ENCODE measurements around the gene CDX1.

The CDX1 gene

DNA sequence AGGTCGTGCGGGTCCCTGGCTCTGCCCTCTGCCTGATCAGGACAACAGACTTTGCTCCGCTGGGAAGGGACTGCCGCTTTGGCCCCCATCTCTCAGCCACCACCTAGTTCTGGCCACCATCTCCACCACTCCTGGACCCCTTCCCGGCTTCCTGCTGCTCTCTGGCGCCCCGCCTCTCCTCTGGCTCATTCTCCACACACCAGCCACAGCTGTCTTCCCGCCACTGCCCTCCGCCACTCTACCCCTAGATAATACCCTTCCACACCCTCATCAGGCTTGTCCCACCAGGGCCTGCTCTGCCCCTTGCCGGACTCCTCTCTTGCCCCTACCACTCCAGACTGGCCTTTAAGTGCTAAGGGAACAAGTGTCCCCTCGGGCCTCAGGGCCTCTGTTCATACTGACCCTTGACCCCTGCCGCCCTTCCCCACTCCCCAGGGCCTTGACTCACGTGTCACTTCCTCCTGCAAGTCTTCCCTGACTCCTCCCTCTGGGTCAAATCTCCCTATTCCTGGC, 3.0 kb upstream of the CDX1 start:
- no peak for DNase-seq

DNA sequence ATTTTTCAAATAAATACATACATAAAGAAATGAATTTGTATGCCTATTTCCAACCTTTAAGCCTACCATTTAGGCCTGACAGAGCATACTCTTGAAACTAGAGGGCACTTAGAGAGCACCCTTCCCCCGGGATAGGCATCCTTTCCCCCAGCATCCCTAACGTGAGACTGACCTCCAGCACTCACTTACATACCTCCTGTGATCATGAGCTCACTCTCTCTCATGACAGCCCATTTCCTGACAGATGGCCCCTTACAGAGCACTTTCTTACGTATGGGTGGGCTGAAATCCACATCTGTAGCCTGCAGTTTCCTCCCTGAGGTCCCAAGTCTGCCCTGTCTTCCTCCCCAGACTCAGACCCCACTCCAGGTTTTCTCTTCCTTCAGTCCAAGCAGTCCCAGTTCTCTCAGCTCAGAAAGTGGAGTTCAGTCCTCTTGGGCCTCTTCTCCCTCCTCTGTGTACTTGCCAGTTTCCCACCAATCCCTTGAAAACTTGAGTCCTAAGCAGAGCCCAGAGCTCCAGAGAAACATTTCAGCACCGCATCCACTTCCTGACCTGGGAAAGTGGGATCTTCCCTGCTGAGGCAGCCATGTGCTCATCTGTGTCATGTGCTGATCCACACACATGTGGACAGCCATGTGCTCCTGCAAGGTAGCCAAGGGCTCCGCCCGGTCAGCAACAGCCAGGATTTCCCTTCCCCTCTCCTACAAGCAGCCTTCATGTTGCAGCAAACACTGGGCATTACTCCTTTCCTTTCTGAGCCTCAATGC, 2.2 kb upstream of the CDX1 start:
- DNase-seq = no peak

DNA sequence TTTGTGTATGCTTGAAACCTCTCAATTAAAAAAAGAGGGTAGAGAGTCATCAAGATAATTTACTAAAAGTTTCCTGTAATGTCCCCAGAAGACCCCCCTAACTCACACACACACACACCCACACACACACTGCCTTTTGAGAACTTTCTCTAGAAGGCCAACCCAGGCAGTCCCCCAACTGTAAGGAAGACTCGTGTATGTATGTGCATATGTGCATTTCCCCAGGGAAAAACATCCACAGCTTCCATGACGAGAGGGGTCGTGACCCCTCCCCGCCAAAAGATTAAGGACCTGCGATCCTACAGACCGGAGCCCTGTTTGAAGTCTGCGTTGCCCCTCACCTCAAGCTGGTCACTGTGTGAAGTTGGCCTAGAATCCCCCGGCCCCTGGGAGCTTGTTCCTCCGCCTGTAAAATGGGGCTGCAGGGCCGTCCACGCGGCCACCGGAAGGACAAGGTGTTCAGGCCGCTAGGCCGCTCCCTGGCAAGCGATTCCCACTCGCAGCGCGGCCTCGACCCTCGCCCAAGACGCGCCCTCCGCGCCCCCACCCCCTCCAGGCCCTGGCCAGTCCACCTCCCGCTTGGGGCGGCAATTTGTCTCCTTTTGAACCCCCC, 435 bp upstream of the CDX1 start:
- DNase-seq = no peak

DNA sequence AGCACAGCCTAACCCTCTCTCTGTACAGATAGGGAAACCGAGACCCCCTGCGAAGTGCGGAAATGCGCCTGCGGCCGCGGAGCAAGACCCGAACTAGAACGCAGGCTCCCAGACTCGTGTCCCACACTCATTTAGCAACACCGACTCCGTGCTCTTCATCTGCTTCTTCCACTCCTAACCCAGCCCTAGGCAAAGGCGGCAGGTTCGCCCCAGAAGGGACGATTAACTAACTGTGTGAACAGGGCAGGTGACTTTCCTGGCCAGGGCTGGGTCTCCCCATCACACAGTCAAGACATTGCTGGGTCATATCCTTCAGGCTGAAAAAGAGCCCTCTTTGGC, 903 bp downstream of the CDX1 start:
- no peak for DNase-seq

DNA sequence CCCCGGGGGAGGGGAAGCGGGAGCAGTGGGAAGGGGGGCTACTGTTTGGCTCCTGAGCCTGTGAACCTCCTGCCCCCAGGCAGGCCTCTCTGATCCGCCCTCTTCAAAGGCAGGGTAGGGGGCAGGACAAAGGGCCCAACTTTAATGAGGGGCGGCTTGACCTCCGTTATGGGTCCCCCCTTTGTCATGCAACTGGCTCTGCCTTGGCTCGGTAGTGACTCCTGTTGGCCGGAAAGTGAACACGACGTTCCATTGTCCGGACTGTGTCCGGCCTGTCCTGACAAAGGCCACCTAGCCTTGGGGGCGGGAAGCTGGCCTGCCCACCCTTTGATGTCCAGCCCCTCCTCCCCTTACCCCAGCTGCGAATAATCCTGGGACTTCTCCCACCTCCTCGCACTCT, 1.3 kb downstream of the CDX1 start:
- DNase-seq = no peak

DNA sequence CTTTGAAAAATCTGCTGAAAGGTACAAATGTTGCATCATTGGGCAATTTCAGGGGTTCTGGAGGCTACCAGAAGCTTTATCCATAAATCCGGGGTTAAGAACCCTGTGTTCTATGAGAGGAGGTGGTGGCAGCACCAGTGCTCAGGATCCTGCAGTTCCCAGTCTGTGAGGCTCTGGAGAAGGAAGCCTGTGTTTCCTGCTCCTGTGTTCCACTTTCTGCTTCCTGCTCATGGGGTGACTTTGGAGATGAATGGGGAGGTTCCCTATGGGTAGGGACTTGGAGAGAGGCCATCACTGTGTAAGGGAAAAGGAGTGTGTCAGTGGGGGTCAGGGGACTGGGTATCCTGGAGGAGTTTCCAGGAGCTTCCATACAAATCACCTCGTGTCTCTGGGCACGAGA, 2.3 kb downstream of the CDX1 start:
- no peak for DNase-seq

DNA sequence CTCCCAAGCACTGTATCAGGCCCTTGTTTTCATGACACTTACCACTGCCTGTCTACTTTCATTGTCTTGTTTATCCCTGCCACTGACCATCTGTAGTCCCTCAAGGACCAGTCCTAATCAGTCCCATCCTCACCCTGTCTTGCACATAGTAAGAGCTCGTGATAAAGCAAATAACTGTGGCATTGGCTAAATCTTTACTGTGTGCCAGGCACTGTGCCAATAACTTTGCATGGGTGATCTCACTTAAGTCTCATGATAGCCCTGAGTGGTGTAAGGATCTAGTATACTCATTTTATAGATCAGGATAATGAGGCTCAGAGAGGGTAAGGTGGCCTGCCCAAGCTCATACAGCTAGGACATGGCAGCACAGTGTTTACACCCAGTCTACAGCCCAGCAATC, 5.6 kb downstream of the CDX1 start:
- no peak for DNase-seq

DNA sequence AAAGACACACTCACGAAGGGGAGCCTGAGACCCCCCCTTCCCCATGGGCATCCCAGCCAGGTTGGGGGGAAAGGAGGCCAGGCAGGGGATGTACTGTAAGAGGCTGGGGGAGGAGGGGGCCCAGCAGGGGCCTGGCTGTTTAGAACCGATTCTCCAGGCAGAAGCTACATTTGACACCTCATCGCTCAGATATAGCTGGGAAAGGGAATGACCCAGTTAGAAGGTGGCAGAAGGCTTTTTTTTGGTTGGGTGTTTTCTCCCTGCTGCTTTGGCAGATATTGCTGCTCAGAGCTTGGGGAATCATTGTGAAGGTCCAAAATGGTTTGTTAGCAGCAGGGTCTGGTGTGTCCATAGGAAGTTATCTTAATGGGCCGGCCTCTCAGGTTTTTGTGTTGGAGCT, 6.0 kb downstream of the CDX1 start:
- DNase-seq = no peak

DNA sequence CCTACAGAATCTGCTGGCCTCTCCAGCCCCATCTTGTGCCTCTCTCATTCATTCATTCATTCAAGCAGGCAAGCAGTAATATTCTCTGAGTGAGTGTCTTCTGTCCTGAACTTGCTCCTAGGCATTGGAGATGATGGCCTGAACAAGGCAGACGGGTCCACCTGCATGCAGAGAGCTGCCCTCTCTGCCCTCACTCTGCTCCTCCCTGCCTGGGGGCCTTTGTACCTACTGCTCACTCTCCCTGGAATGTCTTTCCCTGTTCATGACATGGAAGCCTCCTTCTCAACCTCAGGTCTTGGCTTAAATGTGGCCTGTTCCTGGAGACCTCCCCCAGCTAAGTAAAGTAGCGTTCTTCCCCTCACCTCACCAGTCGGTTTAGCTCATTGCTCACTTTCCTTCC, 6.6 kb downstream of the CDX1 start:
- no peak for DNase-seq

DNA sequence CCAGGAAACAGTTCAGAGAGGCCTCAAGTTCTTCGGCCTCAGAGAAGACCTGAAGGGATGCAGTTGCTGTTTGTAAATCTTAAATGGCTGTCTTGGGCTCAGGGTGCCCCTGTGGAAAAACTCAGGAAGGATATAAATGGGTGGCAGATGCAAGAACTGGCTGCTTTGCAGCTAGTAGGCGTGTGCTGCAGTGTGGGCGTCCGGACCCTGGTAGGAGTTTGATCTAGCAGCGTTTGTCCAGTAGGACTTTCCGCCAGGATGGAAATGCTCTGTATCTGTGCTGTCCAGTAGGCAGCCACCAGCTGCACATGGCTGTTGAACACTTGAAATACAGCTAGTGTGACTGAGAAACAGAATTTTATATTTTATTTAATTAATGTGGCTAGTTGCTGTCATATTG, 7.7 kb downstream of the CDX1 start:
- DNase-seq = no peak

DNA sequence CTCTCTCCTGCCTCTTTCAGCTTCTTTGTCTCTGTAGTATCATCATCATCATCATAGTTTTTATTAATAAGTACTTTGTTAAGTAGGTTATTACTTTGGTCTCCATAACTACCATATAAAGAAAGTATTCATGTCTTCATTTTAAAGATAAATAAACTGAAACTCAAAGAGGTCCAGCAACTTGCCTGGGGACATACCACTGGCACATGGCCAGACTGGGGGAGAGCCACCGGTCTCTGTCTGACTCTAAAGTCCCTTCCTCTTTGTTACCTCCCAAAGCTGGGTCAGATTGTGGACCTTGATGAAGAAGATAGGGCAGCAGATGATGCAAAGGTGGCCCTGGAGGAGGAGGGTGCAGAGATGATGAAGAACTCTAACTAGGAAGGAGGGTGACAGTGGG, 8.5 kb downstream of the CDX1 start:
- no peak for DNase-seq

DNA sequence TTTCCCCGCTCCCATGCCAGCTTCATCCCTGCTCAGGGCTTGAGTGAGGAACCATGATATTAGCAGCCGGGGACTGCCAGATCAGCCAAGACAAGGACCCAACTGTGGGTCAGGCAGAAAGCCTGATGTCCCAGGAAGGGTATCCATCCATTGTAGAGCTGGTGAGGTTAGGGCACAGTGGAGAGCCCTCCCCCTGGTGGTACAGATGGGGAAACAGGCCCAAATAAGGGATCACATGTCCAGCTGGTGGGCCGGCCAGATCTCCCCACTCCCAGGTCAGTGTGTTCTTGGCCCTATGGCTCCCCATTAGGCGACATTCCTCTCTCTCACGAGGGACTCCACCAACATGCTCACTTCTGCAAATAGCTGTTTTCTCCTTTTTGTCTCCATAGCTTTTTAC, 9.0 kb downstream of the CDX1 start:
- no peak for DNase-seq

DNA sequence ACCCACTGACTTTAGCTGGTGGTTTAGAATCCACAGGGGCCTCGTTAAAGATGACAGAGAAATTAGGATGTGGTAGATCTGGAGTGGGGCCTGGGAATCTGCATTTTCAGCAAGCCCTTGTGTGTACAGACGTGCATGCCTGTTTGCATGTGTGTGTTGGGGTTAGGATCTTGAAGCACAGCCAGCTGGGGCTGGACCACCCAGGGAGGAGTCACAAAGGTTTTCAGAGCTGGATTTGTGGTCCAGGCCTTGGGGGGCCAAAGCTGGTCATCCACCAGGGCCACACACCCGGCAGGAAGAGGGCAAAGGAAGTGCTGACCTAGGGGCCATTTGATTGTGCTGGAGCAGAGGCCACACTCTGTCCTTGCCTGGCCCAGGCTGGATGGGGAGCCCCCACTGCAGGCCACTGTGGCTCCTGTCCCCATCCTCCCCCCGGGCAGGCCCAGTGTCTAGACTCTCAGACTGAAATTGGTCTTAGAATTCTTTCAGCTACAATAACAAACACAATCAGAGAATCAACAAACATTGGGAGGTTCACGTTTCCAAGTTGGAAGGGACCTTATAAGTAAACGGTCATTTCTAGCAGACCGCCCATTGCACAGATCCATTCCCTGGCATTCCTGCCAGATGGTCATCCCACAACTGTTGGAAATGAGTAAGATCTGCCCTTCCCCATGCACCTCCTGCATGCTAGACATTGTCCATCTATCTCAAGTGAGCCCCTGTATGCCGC, 10.3 kb downstream of the CDX1 start:
- DNase-seq = no peak

DNA sequence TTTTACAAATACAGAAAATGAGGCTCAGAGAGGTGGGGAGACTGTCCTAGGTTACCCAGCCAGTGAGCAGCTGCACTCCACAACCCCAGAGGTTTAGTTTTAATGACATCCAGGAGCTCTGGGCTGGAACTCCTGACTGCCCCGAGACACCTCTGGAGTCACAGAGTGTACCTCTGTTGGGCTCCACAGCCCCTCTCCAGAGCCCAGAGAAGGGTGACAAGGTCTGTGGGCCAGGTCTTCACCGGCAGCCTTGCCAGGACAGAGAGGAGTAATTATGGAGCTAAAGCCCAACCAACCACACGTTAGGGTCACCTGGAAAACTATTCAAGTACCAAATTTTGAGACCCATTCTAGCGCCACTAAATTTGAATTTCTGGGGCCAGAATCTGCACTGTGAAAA, 11.1 kb downstream of the CDX1 start:
- no peak for DNase-seq

DNA sequence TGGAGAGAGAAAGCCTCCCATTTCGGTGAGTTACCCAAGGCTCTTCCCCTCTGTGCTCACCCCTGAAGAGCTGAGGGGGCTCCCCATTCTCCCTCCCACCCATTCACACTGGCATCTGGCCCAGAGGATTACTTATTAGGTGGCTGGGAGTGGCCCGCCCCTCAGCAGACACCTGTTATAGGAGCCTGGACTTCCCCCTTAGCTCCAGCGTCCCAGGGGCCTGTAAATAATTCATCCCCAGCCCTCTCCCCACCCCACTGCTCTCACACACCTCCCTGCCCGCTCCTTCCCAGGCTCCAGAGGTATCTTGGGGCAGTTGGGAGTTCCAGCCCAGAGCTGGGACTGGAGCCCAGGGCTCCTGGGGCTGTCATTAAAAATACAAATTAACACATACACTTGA, 11.7 kb downstream of the CDX1 start:
- no peak for DNase-seq

DNA sequence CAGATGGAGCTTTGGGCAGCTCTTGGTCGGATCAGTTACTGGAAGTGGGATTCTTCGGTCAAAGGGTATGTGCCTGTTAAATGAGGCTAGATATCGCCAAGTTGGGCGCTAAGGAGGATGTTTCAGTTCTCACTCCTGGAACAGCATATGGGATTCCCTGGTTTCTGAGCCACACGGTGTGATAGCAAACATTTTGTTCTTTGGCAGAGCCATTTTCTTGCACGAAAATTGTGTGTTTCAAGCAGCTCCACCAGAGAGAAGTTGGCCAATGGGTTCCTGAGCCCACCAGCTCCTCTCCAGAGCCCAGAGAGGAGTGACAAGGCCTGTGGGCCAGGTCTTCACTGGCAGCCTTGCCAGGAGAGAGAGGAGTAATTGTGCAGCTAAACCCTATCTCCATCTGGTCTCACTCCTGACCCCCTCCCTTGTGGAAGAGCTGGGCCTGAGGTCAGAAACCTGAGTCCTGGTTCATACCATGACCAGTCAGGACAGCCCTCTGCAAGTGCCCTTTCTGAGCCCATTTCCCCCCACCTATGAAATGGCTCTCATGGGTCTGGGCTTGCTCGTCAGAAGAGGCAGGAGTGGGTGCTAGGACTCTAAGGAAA, 12.5 kb downstream of the CDX1 start:
- DNase-seq = no peak

DNA sequence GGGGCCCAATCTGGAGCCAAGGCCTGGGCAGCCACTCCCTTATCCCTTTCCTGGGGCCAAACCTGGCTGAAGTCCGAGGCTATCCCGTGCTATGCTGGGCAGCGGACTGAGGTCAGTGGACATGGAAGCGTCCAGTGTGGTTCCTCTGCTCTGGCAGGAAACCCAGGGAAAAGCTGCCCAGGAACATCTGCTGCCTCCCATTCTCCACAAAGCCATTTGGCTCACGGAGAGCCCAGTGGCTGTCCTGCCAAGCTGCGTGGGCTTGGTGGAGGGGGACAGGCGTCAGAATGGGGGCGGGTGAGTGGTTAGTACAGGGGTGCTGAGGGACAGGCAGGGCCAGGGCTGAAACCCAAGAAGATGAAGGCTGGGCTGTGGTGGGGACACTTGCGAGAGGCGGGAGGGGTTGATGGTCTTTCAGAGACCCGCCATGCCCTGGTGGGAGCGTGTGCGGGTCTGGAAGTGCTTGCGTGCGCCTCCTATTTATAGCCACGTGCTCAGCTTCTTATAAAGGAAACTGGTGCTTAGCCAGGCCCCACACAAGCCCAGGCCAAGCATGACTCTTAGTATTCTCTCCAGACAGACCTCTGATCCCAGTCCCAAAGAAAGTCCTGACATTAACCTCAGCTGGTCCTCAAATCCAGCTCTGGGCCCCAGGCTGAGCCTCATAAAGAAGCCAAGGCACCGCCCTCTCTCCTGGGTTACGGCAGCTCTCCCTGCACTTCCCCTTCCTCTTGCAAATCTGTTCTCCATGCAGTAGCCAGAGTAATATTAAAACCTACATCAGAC, 13.9 kb downstream of the CDX1 start:
- no peak for DNase-seq

DNA sequence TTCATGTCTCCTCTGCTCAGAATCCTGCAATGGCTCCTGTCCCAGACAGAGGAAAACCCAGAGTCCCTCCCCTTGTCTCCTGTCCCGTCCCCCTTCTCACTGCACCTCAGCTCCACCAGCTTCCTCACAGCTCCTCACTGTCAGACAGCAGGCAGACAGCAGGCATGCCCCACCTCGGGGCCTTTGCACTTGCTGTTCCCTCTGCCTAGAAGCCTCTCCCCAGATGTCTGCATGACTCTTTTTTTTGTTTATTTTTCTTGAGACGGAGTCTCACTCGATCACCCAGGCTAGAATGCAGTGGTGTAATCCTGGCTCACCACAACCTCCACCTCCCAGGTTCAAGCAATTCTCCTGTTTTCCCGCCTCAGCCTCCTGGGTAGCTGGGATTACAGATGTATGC, 14.4 kb downstream of the CDX1 start:
- no peak for DNase-seq

DNA sequence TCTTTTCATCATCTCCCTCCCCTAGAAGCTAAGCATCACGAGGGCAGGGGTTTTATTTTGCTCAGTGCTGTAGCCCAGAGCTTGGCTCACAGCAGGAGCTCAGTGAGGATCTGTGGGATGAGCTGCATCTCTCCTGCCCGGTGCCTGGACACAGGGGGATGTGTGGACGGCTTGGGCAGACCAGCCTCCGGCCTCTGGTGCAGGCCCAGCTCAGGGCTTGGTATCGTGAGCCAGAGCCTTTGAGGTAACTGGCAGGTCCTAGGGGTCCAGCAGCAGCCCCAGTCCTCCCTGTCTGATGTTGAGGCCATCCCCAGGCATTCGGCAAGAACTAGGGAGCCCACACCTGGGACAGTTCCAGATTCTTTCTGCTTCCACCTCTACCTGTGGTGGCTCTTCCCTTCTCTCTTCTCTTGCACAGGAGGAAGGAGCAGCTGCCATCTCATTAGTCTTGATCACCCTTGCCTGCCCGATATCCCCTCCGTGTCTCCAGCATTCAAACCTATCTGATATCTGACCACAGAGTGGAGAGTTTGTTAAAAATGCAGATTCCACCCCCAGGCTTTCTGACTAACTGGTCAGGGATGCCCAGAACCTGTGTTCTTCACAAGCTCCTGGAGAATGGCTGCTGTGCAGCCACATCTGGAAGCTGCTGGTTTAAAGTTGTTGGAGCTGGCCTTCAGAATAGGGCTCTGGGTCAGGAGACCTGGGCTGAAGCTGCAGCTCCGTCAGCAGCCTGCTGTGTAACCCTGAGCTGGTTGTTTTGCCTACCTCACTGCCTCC, 15.4 kb downstream of the CDX1 start:
- no peak for DNase-seq

DNA sequence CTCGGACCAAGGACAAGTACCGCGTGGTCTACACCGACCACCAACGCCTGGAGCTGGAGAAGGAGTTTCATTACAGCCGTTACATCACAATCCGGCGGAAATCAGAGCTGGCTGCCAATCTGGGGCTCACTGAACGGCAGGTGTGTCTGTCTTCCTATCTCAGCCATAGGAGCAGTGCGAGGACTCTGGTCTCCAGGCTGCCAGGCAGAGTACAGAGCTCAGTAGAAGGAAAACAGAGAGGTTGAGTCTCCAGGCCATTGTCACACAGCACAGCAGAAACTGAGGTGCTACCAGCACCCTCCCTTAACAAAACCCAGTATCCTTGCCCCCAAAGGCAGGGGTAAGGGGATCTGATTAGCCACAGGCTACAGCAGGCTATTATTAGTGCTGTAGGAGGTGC, 16.2 kb downstream of the CDX1 start:
- no peak for DNase-seq

DNA sequence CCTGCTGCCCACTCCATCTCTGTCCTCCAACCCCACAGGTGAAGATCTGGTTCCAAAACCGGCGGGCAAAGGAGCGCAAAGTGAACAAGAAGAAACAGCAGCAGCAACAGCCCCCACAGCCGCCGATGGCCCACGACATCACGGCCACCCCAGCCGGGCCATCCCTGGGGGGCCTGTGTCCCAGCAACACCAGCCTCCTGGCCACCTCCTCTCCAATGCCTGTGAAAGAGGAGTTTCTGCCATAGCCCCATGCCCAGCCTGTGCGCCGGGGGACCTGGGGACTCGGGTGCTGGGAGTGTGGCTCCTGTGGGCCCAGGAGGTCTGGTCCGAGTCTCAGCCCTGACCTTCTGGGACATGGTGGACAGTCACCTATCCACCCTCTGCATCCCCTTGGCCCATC, 16.9 kb downstream of the CDX1 start:
- DNase-seq = no peak

DNA sequence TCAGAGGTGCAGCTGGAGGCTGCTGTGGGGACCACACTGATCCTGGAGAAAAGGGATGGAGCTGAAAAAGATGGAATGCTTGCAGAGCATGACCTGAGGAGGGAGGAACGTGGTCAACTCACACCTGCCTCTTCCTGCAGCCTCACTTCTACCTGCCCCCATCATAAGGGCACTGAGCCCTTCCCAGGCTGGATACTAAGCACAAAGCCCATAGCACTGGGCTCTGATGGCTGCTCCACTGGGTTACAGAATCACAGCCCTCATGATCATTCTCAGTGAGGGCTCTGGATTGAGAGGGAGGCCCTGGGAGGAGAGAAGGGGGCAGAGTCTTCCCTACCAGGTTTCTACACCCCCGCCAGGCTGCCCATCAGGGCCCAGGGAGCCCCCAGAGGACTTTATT, 17.4 kb downstream of the CDX1 start:
- DNase-seq = no peak
